Stimulated activated CD4-positive, alpha-beta T cell treated with anti-CD3 and anti-CD28 coated beads, Interleukin-4, amount 100 ng/mL, for 48 hours (primary cell): ENCODE results near the gene KCNAB1.

Experiments used
- DNase-seq, 2 donors: peaks; one replicate each; pipeline ENCODE4 v3.0.0-alpha.2; 2020; ENCODE audit warnings: low read depth in 2 of 2

The KCNAB1 gene

GRCh38 chr3:156448300-156448699, 327.9 kb downstream of the KCNAB1 start:
- no peak for DNase-seq

- DNase-seq, result no peak
Observed at GRCh38 chr3:156449710-156450574, 329.6 kb downstream of the KCNAB1 start.

- DNase-seq, result no peak
Observed at GRCh38 chr3:156455839-156456238, 335.5 kb downstream of the KCNAB1 start.

GRCh38 chr3:156456771-156457224, 336.4 kb downstream of the KCNAB1 start:
- DNase-seq, result no peak

DNA sequence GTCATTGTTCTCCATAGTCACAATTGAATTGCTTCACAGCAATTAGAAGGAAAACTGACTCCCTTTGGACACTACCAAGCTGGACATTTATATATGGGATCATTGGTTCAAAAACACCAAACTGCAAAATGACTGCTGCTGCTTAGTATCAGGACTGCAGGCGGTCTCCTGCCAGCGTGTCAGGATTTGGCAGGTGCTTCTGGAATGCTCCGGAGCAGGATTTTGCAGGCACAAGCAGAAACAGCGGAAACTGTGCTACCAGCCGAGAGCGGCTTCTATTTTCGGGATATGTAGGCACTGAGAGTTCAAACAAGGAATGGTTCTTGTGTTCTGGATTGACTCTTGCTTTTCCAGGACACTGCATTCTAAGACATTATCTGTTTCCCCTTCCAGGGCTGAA, 339.1 kb downstream of the KCNAB1 start:
- no peak for DNase-seq

DNA sequence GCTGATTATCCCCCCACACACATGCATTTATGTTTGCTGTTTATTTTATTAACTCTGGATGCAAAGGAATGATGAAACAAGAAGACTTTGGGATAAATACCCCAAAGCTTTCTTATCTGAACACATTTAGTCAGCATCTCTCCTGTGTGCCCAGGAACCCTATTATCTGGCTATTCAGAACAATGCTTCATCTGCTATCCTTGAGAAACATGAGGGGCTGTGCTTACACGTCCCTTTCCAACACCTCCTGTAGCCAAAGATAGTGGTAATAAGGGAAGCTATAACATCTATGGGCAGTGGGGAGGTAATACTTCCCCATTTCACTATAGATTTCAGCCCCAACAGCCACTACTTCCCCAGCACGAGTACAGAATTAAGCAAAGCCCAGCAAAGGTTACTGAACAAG, 339.8 kb downstream of the KCNAB1 start:
- DNase-seq, result no peak

- no peak for DNase-seq
Observed at GRCh38 chr3:156461889-156462288, 341.5 kb downstream of the KCNAB1 start.

- no peak for DNase-seq
Observed at GRCh38 chr3:156463123-156463522, 342.7 kb downstream of the KCNAB1 start.

DNA sequence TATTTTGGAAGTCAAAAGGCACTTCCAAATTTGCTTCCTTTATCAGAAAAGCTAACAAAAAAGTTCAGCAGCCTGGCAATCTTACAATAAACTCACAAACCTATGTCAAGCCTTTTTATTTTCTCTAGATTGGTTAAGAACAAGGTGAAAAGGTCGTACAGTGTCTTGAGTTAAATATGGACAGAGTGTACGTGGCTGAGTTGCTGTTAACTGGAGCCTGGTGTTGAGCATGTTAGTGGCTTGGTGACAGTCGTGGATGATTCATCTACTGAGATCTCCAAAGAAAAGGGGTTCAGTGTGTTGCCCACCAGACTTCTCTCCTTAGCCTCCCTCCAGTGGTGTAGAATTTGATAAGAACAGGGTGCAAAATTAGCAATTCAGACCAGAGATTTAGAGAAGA, 344.8 kb downstream of the KCNAB1 start:
- no peak for DNase-seq

DNA sequence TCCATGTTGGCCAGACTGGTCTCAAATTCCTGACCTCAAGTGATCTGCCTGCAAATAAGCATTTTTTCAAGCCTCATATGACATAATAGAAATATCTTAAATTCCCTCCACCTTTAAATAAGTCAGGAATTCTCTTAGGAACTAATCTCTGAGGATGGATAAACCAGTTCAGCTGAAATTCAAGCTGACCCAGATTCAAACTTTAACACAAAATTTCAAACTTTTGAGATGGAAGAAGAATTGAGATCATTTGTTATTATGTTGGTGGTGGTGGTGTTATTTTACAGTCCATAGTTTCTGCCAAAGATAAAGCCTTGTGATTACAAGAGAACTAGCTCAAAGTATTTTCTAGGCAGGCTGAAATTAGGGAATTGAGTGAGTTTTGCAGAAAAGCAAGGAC, 349.1 kb downstream of the KCNAB1 start:
- DNase-seq, result no peak

GRCh38 chr3:156471431-156471830, 351.1 kb downstream of the KCNAB1 start:
- no peak for DNase-seq

- DNase-seq, result no peak
Observed at GRCh38 chr3:156472150-156472549, 351.8 kb downstream of the KCNAB1 start.

GRCh38 chr3:156472684-156473083, 352.3 kb downstream of the KCNAB1 start:
- DNase-seq, result no peak

DNA sequence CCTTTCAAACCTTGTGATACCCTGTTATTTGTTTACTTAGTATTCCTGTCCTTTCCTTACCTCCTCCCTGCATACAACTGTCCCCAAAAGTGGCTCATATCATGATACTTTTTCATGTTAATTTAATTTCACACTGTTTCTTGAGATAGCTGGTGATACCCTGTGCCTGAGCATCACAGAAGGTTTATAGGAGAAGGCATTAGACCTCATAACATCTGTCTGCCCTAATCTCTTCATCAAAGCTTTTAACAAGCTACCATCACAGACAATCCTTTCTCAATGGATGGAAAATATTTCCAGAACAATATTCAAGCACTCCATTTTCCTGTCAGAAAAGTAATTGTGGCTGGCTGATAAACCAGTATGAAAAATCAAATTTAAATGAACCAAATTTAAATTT, 353.0 kb downstream of the KCNAB1 start:
- DNase-seq, result no peak

DNA sequence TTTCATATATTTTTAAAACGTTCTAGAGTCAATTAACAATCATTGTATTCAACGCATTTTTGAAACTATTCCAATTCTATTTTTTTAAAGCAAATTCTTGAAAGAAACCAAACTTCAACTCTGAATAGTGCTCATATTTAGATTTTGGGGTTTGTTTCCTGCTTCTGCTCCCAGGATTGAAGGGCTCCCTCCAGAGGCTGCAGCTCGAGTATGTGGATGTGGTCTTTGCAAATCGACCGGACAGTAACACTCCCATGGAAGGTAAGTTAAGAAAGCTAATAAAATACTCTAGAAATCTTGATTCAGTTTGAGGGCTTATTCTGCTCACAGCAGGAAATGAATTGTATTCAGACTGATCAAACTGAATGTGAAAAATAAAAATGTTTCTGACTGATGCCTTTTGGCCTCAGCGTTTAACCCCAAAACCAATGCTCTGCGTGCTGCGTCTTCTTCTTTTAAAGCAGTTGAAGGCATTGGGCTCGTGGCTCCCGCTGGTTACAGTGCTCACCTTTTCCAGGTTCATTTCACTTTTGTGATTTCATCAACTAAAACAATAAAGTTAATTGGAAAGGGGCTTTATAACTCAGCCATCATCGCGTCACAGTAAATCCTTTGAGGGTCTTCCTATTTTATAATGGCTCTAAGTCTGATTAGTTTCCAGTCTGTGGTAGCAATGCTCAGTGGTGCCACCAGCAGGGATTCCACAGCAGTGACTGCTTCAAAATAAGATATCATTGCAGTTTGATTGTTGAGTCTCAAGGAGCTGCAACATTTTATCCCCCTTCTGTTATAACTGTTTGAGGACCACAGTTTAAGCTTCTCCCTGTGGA, 354.4 kb downstream of the KCNAB1 start:
- no peak for DNase-seq

GRCh38 chr3:156477323-156477722, 356.9 kb downstream of the KCNAB1 start:
- no peak for DNase-seq

DNA sequence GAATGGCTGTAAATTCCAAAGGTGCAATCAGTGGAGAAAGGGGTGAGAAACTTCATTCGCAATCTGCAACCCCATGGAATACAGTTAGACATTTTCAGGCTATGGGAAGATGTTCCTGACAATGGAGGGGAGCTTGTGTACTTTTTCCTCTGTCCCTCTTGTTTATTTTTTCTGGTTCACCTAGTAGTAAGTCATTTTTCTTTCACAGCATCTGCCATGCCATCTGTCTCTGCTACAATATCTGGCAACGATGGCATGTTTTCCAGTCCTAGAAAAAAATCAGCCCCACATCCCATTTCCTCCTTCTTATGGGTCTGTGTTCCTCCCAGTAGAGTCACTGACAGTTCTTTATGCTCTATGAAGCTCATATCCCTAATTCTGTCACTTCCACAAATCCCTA, 358.5 kb downstream of the KCNAB1 start:
- no peak for DNase-seq

DNA sequence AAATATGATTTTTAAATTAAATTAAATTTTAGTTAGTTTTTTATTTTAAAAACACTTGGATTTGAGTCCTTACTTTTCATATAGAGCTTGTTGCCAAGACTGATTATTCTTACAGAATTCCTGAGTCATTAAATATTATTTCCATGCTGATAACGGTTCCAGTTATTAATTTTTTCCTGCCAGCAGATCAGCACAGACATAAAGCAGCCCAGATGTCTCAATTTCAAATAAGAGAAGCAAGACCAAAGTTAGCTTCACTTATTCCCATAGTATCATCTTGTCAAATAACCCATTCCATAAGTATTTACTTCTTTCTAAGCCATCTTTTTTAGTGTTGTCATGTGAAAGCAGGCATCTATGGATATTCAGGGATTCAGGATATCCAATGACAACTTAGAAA, 359.2 kb downstream of the KCNAB1 start:
- DNase-seq, result no peak

GRCh38 chr3:156480949-156481348, 360.6 kb downstream of the KCNAB1 start:
- no peak for DNase-seq

DNA sequence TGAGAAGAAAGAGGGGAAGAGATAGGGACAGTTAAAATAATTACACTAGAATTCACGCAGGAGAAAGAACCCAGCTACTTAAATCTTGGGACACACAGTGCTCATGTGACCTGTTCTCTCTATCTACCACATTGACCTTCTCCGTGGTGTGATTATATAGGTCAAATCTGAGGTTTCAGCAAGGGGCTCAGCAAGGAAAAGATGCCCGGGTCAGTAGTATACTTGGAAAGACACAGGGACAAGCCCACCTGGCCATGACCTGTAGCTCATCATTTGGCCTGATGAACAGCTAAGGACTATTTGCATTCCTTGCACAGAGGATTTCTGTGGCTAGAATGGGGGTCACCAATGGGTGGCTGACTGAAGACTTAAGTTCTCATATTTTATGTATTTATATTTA, 362.6 kb downstream of the KCNAB1 start:
- DNase-seq, result no peak

DNA sequence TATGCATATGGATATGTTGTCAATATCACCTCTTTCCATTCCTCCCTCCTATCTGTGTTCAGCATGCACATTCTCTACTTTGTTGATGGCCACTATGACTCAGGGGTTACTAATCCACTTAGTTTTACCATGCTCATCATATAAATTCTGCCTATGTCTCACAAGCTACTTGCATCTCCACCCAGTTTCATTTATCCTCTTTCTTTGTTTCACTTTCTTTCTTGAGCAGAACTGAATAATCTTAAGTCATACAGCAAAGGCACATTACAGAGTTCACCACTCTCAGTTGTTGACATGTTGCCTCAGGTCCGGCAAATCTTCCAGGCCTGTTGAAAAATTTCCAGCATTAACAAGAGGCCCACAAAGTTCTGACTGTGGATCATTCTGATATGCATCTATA, 363.0 kb downstream of the KCNAB1 start:
- DNase-seq, result no peak

DNA sequence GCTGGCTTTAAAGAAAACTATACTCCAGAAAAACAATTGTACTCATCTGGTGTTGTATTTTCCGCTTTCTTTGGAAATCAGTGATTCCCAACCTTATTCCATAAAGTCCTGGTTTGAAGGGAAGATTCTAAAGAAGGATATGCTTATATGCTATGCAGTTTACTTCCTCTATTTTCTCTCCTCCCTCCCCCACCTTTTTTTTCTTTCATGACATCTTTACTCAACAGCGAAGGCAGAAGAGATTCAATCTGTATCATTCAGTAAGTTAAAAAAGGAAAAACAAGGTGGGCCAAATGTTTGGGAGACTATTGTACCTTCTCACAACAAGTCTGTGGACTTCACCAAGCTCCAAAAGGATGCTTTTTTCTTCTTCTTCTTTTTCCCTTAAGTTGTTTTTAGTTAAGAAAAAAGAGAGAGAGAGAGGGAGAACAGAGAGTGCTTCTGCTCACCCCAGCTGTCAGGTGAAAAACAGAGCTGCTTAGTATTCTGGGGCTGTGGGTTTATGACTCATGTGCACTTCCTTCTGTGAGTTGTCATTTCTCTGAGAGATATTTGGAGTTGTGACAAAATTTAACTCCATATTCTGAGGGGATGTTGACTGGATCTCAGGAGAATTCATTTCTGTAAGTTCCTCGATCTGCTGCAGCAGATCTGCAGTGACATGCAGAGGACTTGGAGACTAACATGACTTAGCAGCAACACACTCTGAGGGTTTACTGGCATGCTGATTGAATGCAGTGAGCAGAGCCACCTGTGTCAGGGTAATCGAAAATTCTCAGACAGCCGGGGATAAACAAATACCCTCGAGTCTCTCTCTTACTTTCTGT, 363.8 kb downstream of the KCNAB1 start:
- peak in 1 of 2 donors; percentile 20 for DNase-seq
